CD4-positive, alpha-beta T cell treated with Interleukin-17A for 1 hour (primary cell): ENCODE results near the gene CSNK2B.

ENCODE experiments used
- DNase-seq: peaks from one replicate; pipeline ENCODE4 v3.0.0-alpha.2; 2020

Gene CSNK2B

DNA sequence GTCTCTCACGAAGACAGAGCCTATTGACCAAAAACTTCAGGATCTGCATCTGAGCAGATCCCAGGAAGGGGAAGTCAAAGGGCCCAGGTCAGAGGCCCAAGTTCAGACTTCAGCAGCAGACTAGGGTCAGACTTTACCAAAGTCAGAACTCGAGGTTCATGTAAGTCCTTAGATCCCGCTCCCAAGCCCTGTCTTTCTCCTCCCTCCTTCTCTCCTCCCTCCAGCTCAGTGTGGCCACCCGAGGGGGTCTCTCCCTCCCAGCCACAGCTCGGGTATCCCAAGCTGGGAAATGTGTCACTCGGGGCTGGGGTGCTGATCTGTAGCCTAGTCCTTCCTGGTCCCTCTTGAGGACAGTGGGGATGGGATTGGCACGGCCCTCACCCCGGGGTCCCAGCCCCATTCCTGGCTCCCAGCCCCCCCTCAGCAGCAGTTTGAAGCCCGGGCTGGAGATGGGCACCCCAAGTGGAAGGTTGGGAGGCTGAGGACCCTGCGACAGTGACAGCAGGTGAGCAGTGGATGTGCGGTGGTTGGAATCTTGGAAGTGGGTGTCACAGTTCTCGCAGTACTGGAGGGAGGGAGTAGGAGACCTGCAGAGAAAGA, 3.7 kb upstream of the CSNK2B start:
- no peak for DNase-seq

DNA sequence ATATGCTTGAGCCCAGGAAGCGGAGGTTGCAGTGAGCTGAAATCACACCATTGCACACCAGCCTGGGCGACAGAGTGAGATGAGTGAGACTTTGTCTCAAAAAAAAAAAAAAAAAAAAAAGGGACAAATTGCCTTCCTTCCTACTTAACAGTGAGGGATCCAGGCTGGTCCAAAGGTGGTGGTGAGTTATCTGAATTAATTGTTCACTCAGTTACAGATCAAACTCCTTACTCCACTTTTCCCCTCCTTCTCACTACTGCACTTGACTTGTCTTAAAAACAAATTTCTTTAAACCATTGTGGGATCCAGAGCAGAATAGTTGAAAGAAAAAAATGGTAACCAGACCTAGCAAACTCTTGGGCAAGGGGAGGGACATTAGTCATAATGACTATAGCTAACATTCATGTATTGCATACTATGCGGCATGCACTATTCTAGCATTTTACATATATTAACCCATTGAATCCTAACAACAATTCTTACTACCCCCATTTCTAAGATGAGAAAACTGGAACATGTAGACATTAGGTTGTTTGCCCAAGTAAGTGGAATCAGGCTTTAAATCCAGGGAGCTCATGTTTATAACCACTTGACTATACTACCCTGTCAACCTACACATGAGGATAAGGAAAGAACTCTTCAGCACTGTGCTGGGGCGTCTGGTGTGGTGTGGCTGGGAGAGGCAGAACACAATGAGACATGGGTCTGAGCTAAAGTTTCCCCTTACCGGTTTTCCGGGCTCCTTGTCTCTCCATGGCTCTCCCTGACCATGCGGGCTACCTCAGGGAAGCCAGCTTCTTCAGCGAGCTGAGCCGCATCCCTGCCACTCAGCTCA, 2.5 kb upstream of the CSNK2B start:
- DNase-seq, result no peak

DNA sequence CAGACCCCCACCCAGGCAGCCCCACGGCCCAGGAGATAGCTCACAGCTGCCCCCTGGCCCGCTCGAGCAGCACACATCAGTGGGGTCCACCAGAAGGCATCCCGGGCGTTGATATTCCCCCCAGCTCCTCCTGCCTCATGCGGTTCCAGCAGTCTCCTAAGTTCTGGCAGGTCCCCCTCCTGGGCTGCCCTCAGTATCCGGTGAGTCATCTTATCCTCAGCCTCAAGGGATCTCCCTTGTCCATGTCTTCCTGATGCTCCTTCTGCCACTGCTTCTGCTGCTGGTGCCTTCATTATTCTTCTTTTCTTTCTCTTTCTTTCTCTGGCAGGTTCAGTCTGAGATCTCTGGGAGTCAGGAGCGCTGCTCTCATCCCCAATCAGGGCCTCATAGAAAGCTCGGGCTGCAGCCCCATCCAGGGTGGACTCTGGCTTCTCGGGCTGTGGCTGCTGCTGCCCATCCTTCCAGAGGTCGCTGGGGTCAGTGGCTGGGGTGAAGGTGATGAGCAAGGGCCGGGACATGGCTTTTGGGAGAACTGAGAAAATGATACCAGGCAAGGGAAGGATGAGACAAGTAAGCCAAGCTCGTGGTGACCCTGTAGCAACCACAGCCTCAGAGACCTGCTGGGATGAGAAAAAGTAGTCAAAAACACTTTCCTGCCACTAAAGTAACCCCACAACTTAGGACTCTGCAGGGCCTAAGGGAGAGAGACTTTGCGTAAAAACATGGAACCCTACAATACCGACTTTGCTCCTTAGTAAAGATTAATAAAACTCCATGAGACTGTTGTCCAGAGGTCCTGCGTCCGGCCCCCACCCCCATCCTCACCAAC, 1.7 kb upstream of the CSNK2B start:
- DNase-seq, result no peak

DNA sequence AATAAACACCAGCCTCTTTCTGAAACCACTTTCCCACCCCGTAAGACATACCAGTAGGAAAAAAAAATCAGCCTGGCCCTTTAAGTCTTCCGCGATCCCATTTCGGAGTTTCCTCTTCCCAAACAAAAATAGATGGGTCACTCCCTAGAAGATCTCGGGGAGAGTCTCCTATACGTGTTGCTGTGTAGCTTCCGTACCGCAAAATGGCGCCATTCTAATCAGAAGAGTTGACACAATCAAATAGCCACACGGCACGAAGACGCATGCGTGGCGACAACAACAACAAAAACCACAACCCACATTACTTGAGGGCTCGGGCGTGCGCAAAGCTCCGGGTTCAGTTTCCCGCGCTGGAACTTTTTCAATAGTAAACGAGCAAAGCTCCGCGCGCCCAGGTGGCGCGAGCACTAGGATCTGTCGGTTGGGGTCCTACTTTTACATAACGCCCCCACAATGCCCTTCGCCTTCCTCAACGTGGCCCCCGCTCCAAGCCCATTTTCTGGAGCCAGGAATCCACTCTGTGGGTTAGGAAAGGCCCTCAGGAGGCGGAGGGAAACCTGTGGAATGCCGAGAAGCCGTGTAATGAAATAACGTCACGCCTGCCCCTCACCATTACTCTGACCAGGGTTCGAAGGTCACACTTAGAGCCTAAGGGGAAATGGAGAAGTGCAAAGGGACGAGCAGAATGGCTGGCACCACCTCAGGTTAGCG, 935 bp upstream of the CSNK2B start, which contains the start of gene GPANK1:
Gene GPANK1, minus strand, starts transcription at position 208 of the 711 bp plus-strand sequence. CDS start 519 bp downstream, outside the sequence.
- DNase-seq, result peak; percentile 95

- DNase-seq, result no peak
Measured at GRCh38 chr6:31666337-31666965, 571 bp downstream of the CSNK2B start.

GRCh38 chr6:31669676-31670075, 3.8 kb downstream of the CSNK2B start, which contains the start of gene LY6G5B:
Gene LY6G5B, plus strand, starts transcription at chr6:31669976. Its CDS starts 975 bp downstream, at chr6:31670951.
- DNase-seq, result no peak

- no peak for DNase-seq
Measured at GRCh38 chr6:31676322-31676903, 10.5 kb downstream of the CSNK2B start.

GRCh38 chr6:31676904-31677303, 11.0 kb downstream of the CSNK2B start:
- no peak for DNase-seq

DNA sequence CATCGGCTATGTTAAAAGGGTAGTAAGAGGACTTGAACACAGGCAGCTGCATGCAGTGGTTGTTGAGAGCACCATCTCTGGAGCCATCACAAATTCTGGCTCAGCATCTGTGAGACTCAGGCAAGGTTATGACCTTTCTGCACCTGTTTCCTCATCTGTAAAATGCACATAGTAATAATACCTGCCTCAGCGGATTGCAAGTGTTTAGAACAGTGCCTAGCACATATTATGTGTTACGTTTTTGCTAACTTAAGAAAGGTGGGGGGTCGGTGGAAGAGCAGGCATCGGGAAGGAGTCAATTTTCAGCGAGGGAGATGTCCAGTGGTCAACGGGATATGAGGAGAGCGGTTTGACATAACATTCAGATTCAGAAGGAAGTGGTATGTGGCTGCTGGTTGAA, 12.1 kb downstream of the CSNK2B start:
- DNase-seq, result no peak

GRCh38 chr6:31680226-31681134, 14.6 kb downstream of the CSNK2B start, which contains the start of gene LY6G5C:
Gene LY6G5C, minus strand, starts transcription at chr6:31681067. Its CDS starts 694 bp downstream, at chr6:31680373.
- peak; percentile 79 for DNase-seq

DNA sequence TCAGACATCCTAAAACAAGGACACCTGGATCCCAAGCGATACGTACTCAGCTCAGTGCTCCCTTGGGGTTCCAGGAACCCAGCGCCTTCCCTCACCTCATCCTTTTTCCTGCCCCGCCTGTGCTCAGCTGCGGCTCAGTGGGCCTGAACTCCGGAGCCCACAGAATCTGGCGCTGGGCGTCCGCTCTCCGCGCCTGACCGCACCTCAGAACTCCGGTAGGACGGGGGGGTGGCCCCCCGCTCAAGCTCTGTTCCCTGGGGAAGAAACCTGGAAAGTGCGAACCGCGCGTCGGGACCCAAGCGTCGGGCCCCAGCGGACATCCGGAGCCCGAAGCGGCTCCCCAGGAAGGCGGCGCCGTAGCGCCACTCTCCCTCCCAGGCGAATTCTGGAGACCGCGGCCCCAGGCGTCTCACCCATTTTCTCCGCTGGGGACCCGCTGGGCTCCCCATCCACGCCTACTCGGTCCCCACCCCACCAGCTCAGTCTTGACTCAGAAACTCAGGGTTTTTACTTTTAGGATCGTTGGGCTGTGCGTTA, 15.3 kb downstream of the CSNK2B start:
- peak; percentile 45 for DNase-seq

- no peak for DNase-seq
Measured at GRCh38 chr6:31683591-31683990, 17.7 kb downstream of the CSNK2B start.

- no peak for DNase-seq
Measured at GRCh38 chr6:31686483-31686882, 20.6 kb downstream of the CSNK2B start.

GRCh38 chr6:31687321-31687720, 21.4 kb downstream of the CSNK2B start:
- no peak for DNase-seq

GRCh38 chr6:31687860-31688693, 22.2 kb downstream of the CSNK2B start:
- no peak for DNase-seq

- DNase-seq, result no peak
Measured at GRCh38 chr6:31689249-31690110, 23.6 kb downstream of the CSNK2B start.

- no peak for DNase-seq
Measured at GRCh38 chr6:31690231-31691077, 24.6 kb downstream of the CSNK2B start.
